Adrenal gland (tissue), 5 donors: ENCODE results near the gene CAMTA2.

Experiments
- CTCF ChIP-seq, 6 experiments: fragments of 450-650 bp in 4 of 6; fragments of 200-600 bp in 2 of 6; sonication (generic) in 1 of 6; IDR thresholded peaks; 1 replicate in 5 of 6; 2 replicates in 1 of 6; pipeline versions ENCODE4 v1.5.1 to v1.8.0; 2016 to 2021; ENCODE audit warnings: antibody characterized with exemption in 6 of 6, mild to moderate bottlenecking in 2 of 6, moderate library complexity in 1 of 6
- POLR2A ChIP-seq, 2 donors: fragments of 450-650 bp; IDR thresholded peaks; one replicate each; pipeline ENCODE4 v1.6.1; 2017; ENCODE audit warnings: antibody characterized with exemption in 2 of 2, mild to moderate bottlenecking in 2 of 2, moderate library complexity in 1 of 2
- donor health status: DM: no; HTN: no; CAD: no.

- TF ChIP-seq CTCF (IDR thresholded peaks at IDR 0.05) (no peak), POLR2A (IDR thresholded peaks at IDR 0.05) (peak; percentile 22 to 39)
These were observed 37.3 kb downstream of the CAMTA2 start for GRCh38 chr17:4950075-4950745.
